ENCODE results near the gene TMEM82.

- TF ChIP-seq CTCF (IDR thresholded peaks at IDR 0.05; ENCODE audit: insufficient read depth, low read depth, low read length) (no peak), EZH2 (IDR thresholded peaks at IDR 0.05; ENCODE audit: insufficient read depth, low read length) (no peak)
Measured at GRCh38 chr1:15768388-15768787, 26.1 kb downstream of the TMEM82 start.

Data from astrocyte (in vitro differentiated cells and primary cell).